Measurements from ENCODE around the gene CACNG1.

DNA sequence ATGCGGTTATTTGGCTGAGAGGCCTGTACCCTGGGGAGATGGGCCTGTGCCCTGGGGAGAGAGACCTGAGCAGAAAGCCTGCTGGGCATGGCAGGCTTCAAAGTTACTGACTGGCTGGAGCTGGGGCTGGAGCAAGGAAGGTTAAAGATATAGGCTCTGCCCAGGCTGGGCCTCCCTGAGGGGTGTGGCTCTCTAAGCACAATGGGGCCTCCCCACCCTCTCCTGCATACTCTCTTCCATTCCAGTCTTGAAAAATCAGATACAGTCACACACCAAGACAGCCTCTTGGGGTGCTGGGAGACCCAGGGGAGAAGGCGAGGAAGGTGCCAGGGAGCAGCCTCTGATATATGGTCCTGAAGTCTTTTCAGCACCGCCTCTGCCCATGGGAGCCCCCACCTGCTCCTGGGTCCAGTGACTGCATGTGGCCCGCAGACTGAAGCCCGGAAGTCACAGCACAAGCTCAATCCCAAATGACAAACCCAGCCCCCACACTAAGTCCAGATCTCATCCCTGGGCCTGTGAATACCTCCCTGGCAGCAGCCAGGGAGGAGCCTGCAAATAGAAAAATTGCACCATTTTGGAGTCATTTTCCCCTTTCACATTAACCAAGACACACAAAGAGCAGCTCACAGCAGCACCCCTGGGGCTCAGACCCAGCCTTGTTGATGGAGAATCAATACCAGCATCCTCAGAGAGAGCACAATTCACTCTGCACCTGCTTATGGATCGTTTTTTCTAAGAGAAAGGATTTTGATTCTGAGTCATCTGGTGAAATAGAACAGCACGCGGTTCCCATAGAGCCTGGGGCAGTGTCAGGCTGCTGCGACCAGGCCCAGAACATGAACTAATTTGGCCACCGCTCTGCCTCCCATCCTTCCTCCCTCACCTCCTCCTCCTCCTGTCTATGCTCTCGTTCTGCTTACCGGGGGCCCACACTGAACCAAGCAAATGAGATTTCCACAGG is 25.6 kb upstream of the CACNG1 start:
- TF ChIP-seq, protein P1, sequence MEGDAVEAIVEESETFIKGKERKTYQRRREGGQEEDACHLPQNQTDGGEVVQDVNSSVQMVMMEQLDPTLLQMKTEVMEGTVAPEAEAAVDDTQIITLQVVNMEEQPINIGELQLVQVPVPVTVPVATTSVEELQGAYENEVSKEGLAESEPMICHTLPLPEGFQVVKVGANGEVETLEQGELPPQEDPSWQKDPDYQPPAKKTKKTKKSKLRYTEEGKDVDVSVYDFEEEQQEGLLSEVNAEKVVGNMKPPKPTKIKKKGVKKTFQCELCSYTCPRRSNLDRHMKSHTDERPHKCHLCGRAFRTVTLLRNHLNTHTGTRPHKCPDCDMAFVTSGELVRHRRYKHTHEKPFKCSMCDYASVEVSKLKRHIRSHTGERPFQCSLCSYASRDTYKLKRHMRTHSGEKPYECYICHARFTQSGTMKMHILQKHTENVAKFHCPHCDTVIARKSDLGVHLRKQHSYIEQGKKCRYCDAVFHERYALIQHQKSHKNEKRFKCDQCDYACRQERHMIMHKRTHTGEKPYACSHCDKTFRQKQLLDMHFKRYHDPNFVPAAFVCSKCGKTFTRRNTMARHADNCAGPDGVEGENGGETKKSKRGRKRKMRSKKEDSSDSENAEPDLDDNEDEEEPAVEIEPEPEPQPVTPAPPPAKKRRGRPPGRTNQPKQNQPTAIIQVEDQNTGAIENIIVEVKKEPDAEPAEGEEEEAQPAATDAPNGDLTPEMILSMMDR (IDR thresholded peaks at IDR 0.05) = no peak
- TF ChIP-seq POLR2A (IDR thresholded peaks at IDR 0.05) (no peak), EP300 (IDR thresholded peaks at IDR 0.05) (no peak)
